HAP-1 (cell line): ENCODE results near the gene RAPGEF4.

Experiments
- DNase-seq, 2 experiments: peaks; one replicate each; pipeline ENCODE4 v3.0.0-alpha.2; 2016 to 2020; ENCODE audit warnings: low spot score in 2 of 2
- H3K27me3 ChIP-seq: fragments of 250-450 bp; sonication (Bioruptor Pico); 2 replicates; pipeline ENCODE4 v1.5.1; 2020; ENCODE audit warnings: low read depth, mild to moderate bottlenecking, moderate library complexity
- H3K36me3 ChIP-seq: fragments of 250-450 bp; sonication (Bioruptor Pico); replicated peaks from 2 replicates; pipeline ENCODE4 v1.5.1; 2020; ENCODE audit warnings: mild to moderate bottlenecking
- H3K4me1 ChIP-seq: fragments of 250-450 bp; sonication (Bioruptor Pico); 2 replicates; pipeline ENCODE4 v1.5.1; 2020; ENCODE audit warnings: mild to moderate bottlenecking
- H3K4me3 ChIP-seq: fragments of 250-450 bp; sonication (Bioruptor Pico); 2 replicates; pipeline ENCODE4 v1.5.1; 2020; ENCODE audit warnings: mild to moderate bottlenecking, moderate library complexity
- H3K9me3 ChIP-seq: fragments of 250-450 bp; sonication (Bioruptor Pico); 2 replicates; pipeline ENCODE4 v1.5.1; 2020; ENCODE audit warnings: mild to moderate bottlenecking, moderate library complexity
- in situ Hi-C: fragments of 300-500 bp; cut with MboI; formaldehyde crosslinking; loops from 3 replicates; pipeline ENCODE4 v1.14.3; 2020; ENCODE audit warnings: low sequenced_read_pairs, inconsistent platforms, mixed read lengths

The RAPGEF4 gene

DNA sequence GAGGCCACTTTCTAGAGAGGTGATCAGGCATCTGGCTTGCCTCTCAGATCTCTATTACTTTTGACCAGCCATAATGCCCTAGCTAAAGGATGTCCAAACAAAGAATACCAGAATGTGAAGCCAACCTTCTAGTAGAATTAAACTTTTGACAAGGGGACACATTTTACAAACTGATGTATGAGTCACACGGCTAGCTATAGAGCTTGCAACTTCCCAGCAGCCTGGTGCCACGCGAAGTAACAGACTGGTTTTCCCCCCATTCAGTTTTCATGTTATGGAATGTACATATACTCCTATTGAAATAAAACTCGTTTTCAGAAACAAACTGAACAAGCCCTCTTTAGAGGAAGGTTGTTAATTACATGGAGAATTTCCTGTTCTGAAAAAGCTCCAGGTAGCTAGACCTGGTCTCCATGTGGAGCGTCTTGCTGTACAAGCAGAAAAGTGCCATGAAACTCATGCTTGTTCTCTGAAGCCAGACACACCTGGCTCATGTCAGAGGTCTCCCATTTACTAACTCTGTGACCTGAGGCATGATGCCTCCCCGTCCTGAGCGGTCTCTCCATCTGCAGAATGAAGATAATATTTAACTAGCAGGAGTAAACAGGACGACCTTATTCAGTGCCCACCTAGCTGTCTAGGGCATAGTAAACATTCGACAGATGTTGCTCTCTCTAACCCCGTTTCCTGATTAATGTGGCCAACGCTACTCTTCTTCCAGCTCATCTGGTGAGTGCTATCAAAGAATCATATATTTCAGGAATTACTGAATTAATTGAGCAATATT, 258.5 kb downstream of the RAPGEF4 start:
- Histone ChIP-seq H3K36me3 (no peaks in the 10 kb centered on the region), H3K9me3 (no peaks in the 10 kb centered on the region), H3K27me3 (no peaks in the 10 kb centered on the region), H3K4me3 (no peak overlapping the region), H3K4me1 (peaks cover 28% of the 10 kb centered on the region)
- DNase-seq, result no peak
- in situ Hi-C loops, result no loop called here

DNA sequence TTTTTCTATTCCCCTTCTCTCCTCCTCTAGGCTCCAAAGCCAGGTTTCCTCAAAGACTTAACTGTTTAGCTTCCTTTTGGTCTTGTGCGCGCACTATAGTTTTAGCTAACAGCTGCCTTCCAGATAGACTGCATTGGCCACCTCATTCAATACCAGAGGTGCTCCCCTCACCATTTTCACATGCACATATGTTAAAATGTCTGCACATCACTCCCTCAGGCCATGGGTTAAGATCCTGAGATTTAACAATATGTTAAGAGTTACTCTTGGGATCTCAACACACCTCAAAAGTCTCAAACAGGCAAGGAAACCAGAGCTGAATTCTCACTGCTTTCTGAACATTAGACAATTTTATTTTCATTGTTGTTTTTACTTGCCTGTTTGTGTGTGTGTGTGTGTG, 259.2 kb downstream of the RAPGEF4 start:
- H3K9me3 ChIP-seq, result no peaks in the 10 kb centered on the region
- DNase-seq, result no peak
- in situ Hi-C loops, result no loop called here
- H3K36me3 ChIP-seq, result no peaks in the 10 kb centered on the region
- H3K4me1 ChIP-seq, result peaks cover 36% of the 10 kb centered on the region
- H3K27me3 ChIP-seq, result no peaks in the 10 kb centered on the region
- H3K4me3 ChIP-seq, result no peak overlapping the region

DNA sequence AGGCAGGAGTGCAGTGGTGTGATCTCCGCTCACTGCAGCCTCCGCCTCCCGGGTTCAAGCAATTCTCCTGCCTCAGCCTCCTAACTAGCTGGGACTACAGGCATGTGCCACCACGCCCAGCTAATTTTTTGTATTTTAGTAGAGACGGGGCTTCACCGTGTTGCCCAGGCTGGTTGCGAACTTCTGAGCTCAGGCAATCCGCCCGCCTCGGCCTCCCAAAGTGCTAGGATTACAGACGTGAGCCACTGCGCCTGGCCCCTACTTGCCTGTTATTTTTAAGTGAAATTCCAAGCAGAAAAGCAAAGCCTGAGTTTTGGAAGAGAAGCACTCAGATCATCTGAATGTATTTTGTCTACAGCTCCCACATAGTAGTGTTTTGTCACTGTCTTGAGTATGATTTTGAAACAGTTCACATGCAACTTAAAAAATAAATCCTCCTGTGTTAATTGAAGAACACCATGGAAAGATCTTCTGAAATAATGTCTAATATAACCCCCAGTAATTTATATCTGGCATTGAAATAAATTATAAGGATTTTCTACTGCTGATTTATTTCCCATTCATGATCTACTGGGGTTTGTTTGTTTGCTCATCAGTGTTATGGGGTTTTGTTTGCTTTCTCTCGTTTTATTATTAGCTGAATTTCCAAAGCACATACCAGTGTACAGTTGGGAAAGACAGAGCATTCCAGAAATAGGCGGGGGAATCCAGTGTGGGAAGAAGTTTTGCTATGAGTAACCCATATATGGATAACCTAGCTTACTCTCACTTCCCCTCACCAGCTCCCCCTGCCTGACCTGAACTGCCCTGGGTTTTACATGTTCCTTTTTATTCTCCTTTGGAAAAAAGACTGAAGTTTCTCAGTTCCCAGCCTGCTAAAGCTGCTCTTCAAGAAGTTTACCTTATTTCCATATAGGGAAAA, 259.9 kb downstream of the RAPGEF4 start:
- in situ Hi-C loops, result no loop called here
- Histone ChIP-seq H3K27me3 (no peaks in the 10 kb centered on the region), H3K4me3 (no peak overlapping the region), H3K36me3 (no peaks in the 10 kb centered on the region), H3K4me1 (peaks cover 39% of the 10 kb centered on the region), H3K9me3 (no peaks in the 10 kb centered on the region)
- DNase-seq, result peak; percentile 54 to 70

DNA sequence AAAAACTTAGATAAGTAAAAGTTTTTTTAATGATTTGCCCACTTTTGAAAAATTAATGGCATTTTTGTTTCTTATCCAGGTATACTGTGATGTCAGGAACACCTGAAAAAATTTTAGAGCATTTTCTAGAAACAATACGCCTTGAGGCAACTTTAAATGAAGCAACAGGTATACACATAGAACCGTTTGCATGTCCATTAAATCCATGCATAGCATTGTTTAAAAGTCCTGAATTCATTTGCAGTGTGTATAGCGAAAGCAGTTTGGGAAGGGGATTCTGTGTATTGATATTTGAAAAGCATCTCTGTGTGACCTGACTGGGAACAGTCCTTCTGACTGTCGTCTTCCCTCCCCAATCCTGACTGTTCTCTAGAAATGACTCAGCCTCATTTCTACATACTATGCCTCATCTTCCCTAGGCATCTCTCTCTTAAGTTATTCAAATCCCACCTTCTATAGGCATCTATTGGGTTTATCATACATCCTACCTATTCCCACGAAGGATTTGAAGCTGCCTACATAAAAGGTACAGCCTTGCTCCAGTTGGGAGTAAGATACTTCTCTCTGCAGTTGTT, 260.8 kb downstream of the RAPGEF4 start:
- Histone ChIP-seq H3K27me3 (no peaks in the 10 kb centered on the region), H3K9me3 (no peaks in the 10 kb centered on the region), H3K4me1 (peaks cover 34% of the 10 kb centered on the region), H3K4me3 (no peak overlapping the region), H3K36me3 (no peaks in the 10 kb centered on the region)
- in situ Hi-C loops, result no loop called here
- DNase-seq, result no peak

DNA sequence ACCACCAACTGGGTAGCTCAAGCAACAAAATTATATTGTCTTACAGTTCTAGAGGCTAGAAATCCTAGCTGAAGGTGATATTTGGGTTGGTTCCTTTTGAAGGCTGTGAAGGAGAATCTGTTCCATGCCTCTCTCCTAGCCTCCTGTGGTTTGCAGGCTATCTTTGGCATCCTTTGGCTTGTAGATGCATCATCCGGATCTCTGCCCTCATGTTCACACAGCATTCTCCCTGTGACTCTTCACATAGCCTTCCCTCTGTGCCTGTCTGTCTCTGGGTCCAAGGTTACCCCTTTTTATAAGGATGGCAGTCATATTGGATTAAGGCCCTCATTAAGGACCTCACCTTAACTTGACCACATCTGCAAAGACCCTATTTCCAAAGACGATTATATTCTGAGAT, 261.4 kb downstream of the RAPGEF4 start:
- peaks cover 34% of the 10 kb centered on the region for H3K4me1 ChIP-seq
- in situ Hi-C loops, result no loop called here
- H3K4me3 ChIP-seq, result no peak overlapping the region
- H3K36me3 ChIP-seq, result no peaks in the 10 kb centered on the region
- no peak for DNase-seq
- H3K9me3 ChIP-seq, result no peaks in the 10 kb centered on the region
- no peaks in the 10 kb centered on the region for H3K27me3 ChIP-seq

DNA sequence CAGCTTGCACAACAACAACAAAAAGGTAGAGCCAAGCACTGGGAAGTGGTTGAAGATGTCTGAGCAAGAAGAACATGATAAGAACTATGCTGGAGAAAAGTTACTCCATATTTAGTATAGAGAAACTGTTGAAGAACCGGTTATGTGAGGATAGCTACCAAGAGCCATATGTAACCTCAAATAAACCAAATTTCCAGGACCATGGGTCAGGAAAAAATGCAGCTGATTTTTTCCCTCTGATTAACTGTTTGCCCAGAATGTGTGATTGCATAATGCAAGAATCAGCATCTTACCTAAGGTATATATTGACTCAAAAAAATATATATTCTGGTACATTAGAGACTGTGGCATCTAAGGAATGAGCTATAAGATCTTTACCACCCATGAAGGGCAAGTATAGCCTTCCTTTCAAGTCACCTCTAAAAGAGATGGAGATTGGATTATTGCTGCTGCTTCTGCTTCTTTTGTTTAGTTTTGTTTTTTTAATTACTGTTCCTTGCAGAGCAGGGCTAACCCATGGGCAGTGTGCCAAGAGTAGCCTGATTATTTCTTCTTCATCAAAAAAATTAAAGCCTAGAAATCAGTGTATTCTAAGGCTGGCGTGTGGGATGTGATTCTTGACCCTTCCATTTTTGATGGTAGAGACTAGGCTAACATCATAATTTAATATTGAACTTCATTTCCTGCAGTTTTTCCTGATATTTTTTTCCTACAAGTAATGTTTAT, 263.1 kb downstream of the RAPGEF4 start:
- Histone ChIP-seq H3K9me3 (no peaks in the 10 kb centered on the region), H3K27me3 (no peaks in the 10 kb centered on the region), H3K4me1 (peaks cover 41% of the 10 kb centered on the region), H3K4me3 (no peak overlapping the region), H3K36me3 (no peaks in the 10 kb centered on the region)
- in situ Hi-C loops, result no loop called here
- no peak for DNase-seq

DNA sequence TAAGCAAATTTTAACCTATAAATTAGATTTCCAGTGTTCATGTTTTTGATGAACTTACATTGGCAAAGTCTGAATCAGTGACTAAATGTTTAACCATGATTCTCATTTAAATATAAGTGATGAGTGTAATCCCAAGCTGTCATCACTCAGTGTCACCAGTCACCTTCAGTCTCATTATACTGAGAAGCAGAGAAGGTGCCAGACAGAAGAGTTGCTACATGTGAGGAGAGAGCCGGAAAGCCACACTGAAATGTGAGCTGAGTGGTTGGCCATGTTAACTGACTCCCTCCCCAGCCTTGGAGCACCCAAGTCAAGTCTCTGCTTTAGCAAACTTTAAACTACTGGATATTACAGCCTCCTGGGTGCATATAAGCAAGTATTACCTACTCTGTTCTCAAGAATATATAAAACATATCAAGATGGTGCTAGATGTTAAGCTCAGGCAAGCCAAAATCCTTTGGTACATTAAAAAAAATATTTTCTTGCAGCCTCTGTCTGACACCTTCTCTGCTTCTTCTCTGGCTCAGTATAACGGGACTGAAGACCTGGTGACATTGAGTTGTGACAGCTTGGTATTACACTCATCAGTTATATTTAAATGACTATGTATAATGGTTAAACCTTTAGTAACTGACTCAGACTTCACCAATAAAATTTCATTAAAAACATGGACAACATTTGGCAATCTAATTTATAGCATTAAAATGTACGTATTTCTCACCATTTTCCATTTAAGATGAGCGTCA, 264.2 kb downstream of the RAPGEF4 start:
- no peaks in the 10 kb centered on the region for H3K36me3 ChIP-seq
- in situ Hi-C loops, result no loop called here
- no peak overlapping the region for H3K4me3 ChIP-seq
- peak; percentile 50 to 53 for DNase-seq
- H3K9me3 ChIP-seq, result no peaks in the 10 kb centered on the region
- peaks cover 47% of the 10 kb centered on the region for H3K4me1 ChIP-seq
- H3K27me3 ChIP-seq, result no peaks in the 10 kb centered on the region

DNA sequence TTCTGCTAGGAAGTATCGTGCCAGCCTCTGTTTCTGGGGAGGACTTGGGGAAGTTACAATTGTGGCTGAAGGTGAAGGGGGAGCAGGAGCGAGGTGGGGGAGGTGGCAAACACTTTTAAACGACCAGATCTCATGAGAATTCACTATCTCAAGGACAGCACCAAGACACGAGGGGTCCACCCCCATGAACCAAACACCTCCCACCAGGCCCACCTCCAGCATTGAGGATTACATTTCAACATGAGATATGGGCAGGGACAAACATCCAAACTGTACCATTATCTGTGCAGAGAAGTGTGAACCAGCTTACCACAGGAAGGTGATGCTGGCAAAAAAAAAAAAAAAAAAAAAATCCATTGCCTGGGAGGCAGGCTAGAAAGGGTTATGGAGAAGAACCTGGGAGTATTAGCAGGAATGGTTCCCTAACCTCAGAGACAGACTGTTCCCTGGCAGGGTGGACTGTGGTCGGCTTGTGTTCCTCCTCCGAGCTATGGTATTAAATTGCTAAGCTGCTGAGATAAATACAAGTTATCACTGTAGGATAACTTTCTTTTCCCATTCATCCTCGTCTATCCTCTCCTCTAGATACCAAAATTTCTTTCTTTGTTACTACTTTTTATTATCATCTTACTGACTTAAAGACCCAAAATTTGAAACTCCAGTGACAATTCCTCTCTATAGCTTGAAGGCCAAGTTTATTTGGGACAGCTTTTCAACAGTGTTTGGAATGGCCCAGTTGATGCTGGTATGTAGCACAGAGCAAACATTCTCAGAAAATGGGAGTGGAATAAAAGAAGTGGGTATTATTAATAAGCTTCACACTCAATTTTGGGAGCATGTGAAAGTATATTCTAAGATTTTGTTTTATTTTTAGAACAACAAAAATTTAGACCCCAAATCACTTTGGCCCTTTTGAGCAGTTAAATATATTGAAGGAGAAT, 266.3 kb downstream of the RAPGEF4 start:
- Histone ChIP-seq H3K4me3 (no peak overlapping the region), H3K4me1 (peaks cover 37% of the 10 kb centered on the region), H3K36me3 (no peaks in the 10 kb centered on the region), H3K9me3 (no peaks in the 10 kb centered on the region), H3K27me3 (no peaks in the 10 kb centered on the region)
- no peak for DNase-seq
- in situ Hi-C loops, result no loop called here

DNA sequence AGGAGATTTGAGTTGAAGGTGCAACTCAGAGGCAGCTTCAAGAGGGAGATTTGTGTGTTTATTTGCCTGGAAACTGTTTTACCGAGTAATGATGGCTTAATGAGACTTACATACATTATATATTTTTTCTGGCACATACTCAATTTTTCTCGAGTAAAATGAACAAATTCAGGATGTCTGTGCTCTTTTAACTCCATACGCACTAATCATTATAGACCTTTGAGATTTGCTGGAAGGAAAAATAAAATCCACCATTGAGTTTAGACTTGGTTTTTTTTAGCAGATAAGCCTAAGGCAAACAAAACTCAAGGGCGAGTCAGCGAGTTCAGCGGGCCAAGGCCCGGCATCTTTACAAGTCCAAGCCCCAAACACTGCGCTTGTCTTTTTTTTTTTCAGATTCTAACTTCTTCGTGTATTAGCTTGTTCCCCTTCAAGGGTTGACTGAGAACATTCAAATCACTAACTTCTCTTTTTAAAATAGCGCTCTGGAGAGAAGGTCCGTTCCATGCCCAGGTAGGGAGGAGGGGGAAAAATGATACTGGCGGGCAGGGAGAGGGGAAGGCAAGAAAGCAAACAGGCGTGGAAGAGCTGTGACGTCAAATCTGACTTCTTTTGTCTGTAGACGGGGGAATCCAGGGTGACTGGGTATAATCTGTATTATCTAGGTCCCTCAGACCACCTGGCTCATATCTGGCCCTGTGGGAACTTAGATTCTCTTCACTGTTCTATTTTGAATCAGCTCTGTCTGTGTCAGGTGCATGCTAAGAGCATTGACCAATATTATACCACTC, 267.3 kb downstream of the RAPGEF4 start:
- H3K4me3 ChIP-seq, result no peak overlapping the region
- no peak for DNase-seq
- H3K36me3 ChIP-seq, result no peaks in the 10 kb centered on the region
- H3K9me3 ChIP-seq, result no peaks in the 10 kb centered on the region
- H3K27me3 ChIP-seq, result no peaks in the 10 kb centered on the region
- peaks cover 37% of the 10 kb centered on the region for H3K4me1 ChIP-seq
- in situ Hi-C loops, result no loop called here

DNA sequence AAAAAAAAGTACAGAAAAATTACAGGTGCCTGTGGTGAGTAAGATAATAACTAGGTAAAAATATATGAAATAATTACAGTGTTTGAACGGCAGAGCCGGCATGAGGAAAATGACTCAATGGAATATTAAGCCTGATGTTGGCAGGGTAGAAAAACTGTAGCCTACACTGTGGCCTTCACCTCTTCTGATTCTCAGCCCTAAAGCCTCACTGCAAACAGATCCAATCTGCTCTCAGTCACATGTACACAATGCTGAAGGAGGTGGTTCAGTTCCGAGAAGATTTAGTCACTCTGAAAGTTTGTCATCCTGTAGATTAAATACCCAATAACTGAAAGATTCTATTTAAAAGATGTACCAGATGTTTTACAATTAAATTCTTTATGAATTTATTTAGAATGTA, 273.1 kb downstream of the RAPGEF4 start:
- Histone ChIP-seq H3K4me1 (peaks cover 5% of the 10 kb centered on the region), H3K9me3 (no peaks in the 10 kb centered on the region), H3K27me3 (no peaks in the 10 kb centered on the region), H3K4me3 (no peak overlapping the region), H3K36me3 (no peaks in the 10 kb centered on the region)
- in situ Hi-C loops, result no loop called here
- DNase-seq, result no peak

DNA sequence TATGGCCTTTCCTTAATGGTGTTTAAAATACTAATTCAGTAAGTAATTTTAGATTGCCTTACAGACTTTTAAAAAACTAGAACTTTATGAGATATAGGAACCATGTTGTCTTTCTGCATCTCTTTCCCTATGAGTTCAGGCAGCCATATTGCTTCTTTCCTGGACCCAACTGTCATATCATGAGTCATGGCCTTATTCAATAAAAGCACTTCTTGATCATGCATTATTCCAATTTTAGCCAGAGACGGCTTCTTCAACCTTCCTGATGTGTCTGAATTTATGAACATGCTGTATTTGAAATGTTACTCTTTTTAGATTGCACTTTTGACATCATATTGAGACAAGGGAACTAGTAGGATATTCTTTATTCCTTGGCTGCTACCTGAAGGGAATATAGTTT, 274.6 kb downstream of the RAPGEF4 start:
- in situ Hi-C loops, result no loop called here
- Histone ChIP-seq H3K4me1 (no peaks in the 10 kb centered on the region), H3K4me3 (no peak overlapping the region), H3K36me3 (no peaks in the 10 kb centered on the region), H3K9me3 (no peaks in the 10 kb centered on the region), H3K27me3 (no peaks in the 10 kb centered on the region)
- DNase-seq, result no peak

DNA sequence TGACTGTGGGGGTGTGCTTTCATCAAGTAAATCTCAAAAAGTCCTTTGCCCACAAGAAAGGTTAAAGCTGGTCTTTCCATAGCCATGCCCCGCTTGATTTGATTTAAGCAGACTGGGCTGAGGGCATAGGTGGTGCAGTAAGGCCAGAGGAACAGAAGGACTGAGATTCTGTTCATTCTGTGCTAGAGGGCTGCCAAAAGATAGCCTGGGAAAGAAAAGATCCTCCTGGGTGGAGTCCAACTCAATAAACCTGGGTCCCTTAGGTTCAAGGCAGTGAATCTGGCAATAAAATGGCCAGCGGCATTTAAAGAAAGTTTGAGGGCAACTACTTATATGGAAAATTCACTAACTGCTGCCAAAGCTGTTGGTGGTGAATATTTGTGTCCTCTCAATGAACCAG, 280.8 kb downstream of the RAPGEF4 start:
- DNase-seq, result no peak
- in situ Hi-C loops, result no loop called here

More for the DNA sequence above, 280.8 kb downstream of the RAPGEF4 start:
- H3K4me3 ChIP-seq, result no peak overlapping the region
- H3K36me3 ChIP-seq, result no peaks in the 10 kb centered on the region
- H3K9me3 ChIP-seq, result no peaks in the 10 kb centered on the region
- H3K4me1 ChIP-seq, result no peaks in the 10 kb centered on the region
- H3K27me3 ChIP-seq, result no peaks in the 10 kb centered on the region
